Endodermal cell (in vitro differentiated cells): ENCODE measurements around the gene ABR. TPM values are rescaled to one million over a fixed set of nuclear protein-coding genes. Genes with fewer than 3 reads are reported as not detected.

Source experiments
- DNase-seq: peaks from one replicate; pipeline ENCODE4 v3.0.0-alpha.2; 2017
- H3K27ac ChIP-seq: 2 replicates; pipeline ENCODE4 v1.5.1; 2013; ENCODE audit warnings: mild to moderate bottlenecking, low read depth, low read length, moderate library complexity
- H3K27me3 ChIP-seq: 2 replicates; pipeline ENCODE4 v1.6.1; 2013; ENCODE audit warnings: mild to moderate bottlenecking, low read length, moderate library complexity; ENCODE audit not compliant: insufficient read depth, control insufficient read depth, poor library complexity, severe bottlenecking
- H3K36me3 ChIP-seq: 2 replicates; pipeline ENCODE4 v1.7.0; 2013; ENCODE audit warnings: mild to moderate bottlenecking, low read length, moderate library complexity; ENCODE audit not compliant: control insufficient read depth, insufficient read depth
- H3K4me1 ChIP-seq: one replicate; pipeline ENCODE4 v1.7.0; 2013; ENCODE audit warnings: low read length; ENCODE audit not compliant: control insufficient read depth, insufficient read depth
- H3K4me3 ChIP-seq: 2 replicates; pipeline ENCODE4 v1.5.1; 2013; ENCODE audit warnings: mild to moderate bottlenecking, low read length, moderate library complexity
- H3K9ac ChIP-seq: 2 replicates; pipeline ENCODE4 v1.6.1; 2013; ENCODE audit warnings: mild to moderate bottlenecking, low read length, moderate library complexity; ENCODE audit not compliant: poor library complexity, severe bottlenecking; ENCODE audit errors: extremely low read depth
- H3K9me3 ChIP-seq: 2 replicates; pipeline ENCODE4 v1.6.1; 2013; ENCODE audit warnings: mild to moderate bottlenecking, low read length, moderate library complexity; ENCODE audit not compliant: control insufficient read depth
- H3K27ac Mint-ChIP-seq: 2 replicates; pipeline ENCODE4 v1.8.0; 2020; ENCODE audit warnings: mixed read lengths
- H3K27me3 Mint-ChIP-seq: 2 replicates; pipeline ENCODE4 v1.8.0; 2021; ENCODE audit warnings: mild to moderate bottlenecking, mixed read lengths; ENCODE audit not compliant: insufficient read depth
- H3K36me3 Mint-ChIP-seq: 2 replicates; pipeline ENCODE4 v1.8.0; 2020; ENCODE audit warnings: low read depth, mixed read lengths
- H3K4me1 Mint-ChIP-seq: 2 replicates; pipeline ENCODE4 v1.8.0; 2020; ENCODE audit warnings: mixed read lengths
- H3K4me3 Mint-ChIP-seq: 2 replicates; pipeline ENCODE4 v1.8.0; 2020; ENCODE audit warnings: mild to moderate bottlenecking, moderate library complexity, mixed read lengths
- H3K9me3 Mint-ChIP-seq: 2 replicates; pipeline ENCODE4 v1.8.0; 2020; ENCODE audit warnings: mild to moderate bottlenecking, mixed read lengths
- WGBS, 2 experiments: methylation state at CpG; one replicate each; pipeline versions ENCODE4 v1.1.5 to v1.1.7; 2013; ENCODE audit warnings: missing lambda C conversion rate in 2 of 2, mixed read lengths in 1 of 2; ENCODE audit not compliant: insufficient coverage in 1 of 2, insufficient read length in 1 of 2; 5-methylcytosine and 5-hydroxymethylcytosine counted together
- total RNA-seq, 2 donors: library from RNA; stranded (reverse); fragmentation: NEBNext Ultra II Directional in 1 of 2; extraction: Animal tissue kit (Norgen Biotek cat#: 25700) in 1 of 2; gene quantifications; 2 replicates in 1 of 2; 3 replicates in 1 of 2; pipeline ENCODE4 v1.2.1, GENCODE V29; 2021
- TF ChIP-seq, protein P1 (sequence below): fragments of 200-600 bp; sonication (generic); conservative IDR thresholded peaks from 2 replicates; pipeline ENCODE4 v1.5.0; 2021; ENCODE audit warnings: antibody characterized with exemption, mild to moderate bottlenecking

ABR gene
- total RNA-seq, 2 donors from 2014 or later: 51.1 to 58.7 TPM

DNA sequence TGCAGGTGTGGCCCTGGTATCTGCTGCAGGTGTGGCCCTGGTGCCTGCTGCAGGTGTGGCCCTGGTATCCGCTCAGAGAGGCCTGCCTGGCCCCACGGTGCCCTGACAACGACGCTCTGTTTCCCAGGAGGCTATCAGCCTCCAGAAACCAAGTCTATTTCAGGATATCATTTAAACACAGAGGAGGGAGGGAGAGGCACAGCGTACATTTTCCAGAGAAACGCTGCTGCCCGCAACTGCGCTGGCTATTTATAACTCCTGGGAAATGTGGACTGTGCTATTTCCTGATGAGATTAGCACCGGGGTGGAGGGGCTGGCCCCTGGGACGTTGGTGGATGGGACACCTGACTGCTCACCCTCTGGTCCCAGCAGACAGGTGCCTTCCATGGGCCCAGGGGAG, 160.3 kb downstream of the ABR start:
- peak overlapping the region; percentile 66 for H3K27ac Mint-ChIP-seq
- no peak overlapping the region for H3K4me3 Mint-ChIP-seq

GRCh38 chr17:1018547-1018946, 161.2 kb downstream of the ABR start:
- WGBS, 2 experiments: 85 to 98% methylated on average over 10 to 11 of the region's 11 CpGs
- no peaks in the 10 kb centered on the region for H3K4me1 Mint-ChIP-seq
- no peak for DNase-seq
- H3K4me3 Mint-ChIP-seq: no peak overlapping the region
- H3K27me3 ChIP-seq: no peaks in the 10 kb centered on the region
- no peak overlapping the region for H3K4me3 ChIP-seq
- TF ChIP-seq, protein P1, sequence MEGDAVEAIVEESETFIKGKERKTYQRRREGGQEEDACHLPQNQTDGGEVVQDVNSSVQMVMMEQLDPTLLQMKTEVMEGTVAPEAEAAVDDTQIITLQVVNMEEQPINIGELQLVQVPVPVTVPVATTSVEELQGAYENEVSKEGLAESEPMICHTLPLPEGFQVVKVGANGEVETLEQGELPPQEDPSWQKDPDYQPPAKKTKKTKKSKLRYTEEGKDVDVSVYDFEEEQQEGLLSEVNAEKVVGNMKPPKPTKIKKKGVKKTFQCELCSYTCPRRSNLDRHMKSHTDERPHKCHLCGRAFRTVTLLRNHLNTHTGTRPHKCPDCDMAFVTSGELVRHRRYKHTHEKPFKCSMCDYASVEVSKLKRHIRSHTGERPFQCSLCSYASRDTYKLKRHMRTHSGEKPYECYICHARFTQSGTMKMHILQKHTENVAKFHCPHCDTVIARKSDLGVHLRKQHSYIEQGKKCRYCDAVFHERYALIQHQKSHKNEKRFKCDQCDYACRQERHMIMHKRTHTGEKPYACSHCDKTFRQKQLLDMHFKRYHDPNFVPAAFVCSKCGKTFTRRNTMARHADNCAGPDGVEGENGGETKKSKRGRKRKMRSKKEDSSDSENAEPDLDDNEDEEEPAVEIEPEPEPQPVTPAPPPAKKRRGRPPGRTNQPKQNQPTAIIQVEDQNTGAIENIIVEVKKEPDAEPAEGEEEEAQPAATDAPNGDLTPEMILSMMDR: no peak
- H3K4me1 ChIP-seq: no peaks in the 10 kb centered on the region
- H3K9ac ChIP-seq: no peak overlapping the region
- H3K9me3 Mint-ChIP-seq: no peaks in the 10 kb centered on the region
- H3K27ac ChIP-seq: no peak overlapping the region
- no peaks in the 10 kb centered on the region for H3K9me3 ChIP-seq
- no peaks in the 10 kb centered on the region for H3K36me3 ChIP-seq
- H3K27me3 Mint-ChIP-seq: no peaks in the 10 kb centered on the region
- H3K27ac Mint-ChIP-seq: no peak overlapping the region
- no peaks in the 10 kb centered on the region for H3K36me3 Mint-ChIP-seq

More for the DNA sequence above, 160.3 kb downstream of the ABR start:
- TF ChIP-seq, protein P1: no peak
- H3K36me3 Mint-ChIP-seq: no peaks in the 10 kb centered on the region
- no peaks in the 10 kb centered on the region for H3K9me3 ChIP-seq
- H3K27ac ChIP-seq: no peak overlapping the region
- H3K4me3 ChIP-seq: no peak overlapping the region
- H3K9me3 Mint-ChIP-seq: no peaks in the 10 kb centered on the region
- H3K4me1 ChIP-seq: no peaks in the 10 kb centered on the region
- no peaks in the 10 kb centered on the region for H3K27me3 ChIP-seq
- no peaks in the 10 kb centered on the region for H3K36me3 ChIP-seq
- H3K27me3 Mint-ChIP-seq: no peaks in the 10 kb centered on the region
- H3K4me1 Mint-ChIP-seq: no peaks in the 10 kb centered on the region
- WGBS, 2 experiments: 90 to 96% methylated on average over 7 to 10 of the region's 10 CpGs
- no peak for DNase-seq
- no peak overlapping the region for H3K9ac ChIP-seq

GRCh38 chr17:1013729-1014090, 166.1 kb downstream of the ABR start:
- no peak for DNase-seq
- H3K4me1 Mint-ChIP-seq: no peaks in the 10 kb centered on the region
- no peaks in the 10 kb centered on the region for H3K36me3 Mint-ChIP-seq
- Histone ChIP-seq H3K27ac (no peak overlapping the region), H3K4me3 (no peak overlapping the region), H3K27me3 (no peaks in the 10 kb centered on the region), H3K9ac (no peak overlapping the region), H3K4me1 (no peaks in the 10 kb centered on the region), H3K36me3 (no peaks in the 10 kb centered on the region), H3K9me3 (no peaks in the 10 kb centered on the region)
- no peaks in the 10 kb centered on the region for H3K9me3 Mint-ChIP-seq
- TF ChIP-seq, protein P1: no peak
- H3K27ac Mint-ChIP-seq: no peak overlapping the region
- WGBS, 2 experiments: 92 to 97% methylated on average over 9 of the region's 9 CpGs
- H3K4me3 Mint-ChIP-seq: no peak overlapping the region
- H3K27me3 Mint-ChIP-seq: no peaks in the 10 kb centered on the region
